ENCODE measurements around the gene ARSB. TPM values are rescaled to one million over a fixed set of nuclear protein-coding genes. Genes with fewer than 3 reads are reported as not detected.

Gene ARSB
- total RNA-seq, 2 experiments from 2014 or later = 4.4 to 5.2 TPM

DNA sequence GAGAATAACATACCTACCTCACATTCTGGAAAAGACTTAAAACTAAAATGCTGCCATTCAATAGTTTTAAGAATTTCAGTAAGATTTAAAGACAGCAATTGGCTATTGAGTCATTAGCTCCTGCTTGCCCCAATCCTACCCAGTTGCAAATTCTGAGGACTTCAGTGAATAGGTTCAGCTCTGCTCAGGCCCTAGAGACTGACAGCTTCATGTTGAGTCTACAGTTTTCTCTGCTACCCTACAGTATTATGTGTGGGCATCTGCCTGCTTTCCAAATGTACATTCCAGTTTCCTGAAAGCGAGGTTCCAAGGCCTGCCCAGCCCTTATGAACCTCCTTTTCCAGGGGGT is 61.5 kb downstream of the ARSB start:
- intact Hi-C loops (cut with DNase I, micrococcal nuclease) = no loop called here
- Mint-ChIP-seq H3K36me3 (ENCODE audit: low read depth) (no peaks in the 10 kb centered on the region), H3K27ac (no peak overlapping the region), H3K27me3 (no peaks in the 10 kb centered on the region), H3K4me3 (no peak overlapping the region), H3K9me3 (no peaks in the 10 kb centered on the region), H3K4me1 (ENCODE audit: low read depth) (no peaks in the 10 kb centered on the region)
- CTCF ChIA-PET = interaction anchor here (1.3 to 1.4 kb wide), 2 partner anchors 10 kb away, joined by 3 read pairs; no protein-coding TSS in a partner anchor
- no peak for DNase-seq
- no peak overlapping the region for H3K27ac ChIP-seq (ENCODE audit: low read depth in 1 of 2, low read length in 2 of 2)
- no peak overlapping the region for H3K4me3 ChIP-seq (ENCODE audit: low read length)
- H3K4me1 ChIP-seq (ENCODE audit: insufficient read depth, low read length) = no peaks in the 10 kb centered on the region
- no peaks in the 10 kb centered on the region for H3K9me3 ChIP-seq (ENCODE audit: control insufficient read depth in 1 of 2, insufficient read depth in 1 of 2, low read length in 2 of 2)
- H3K36me3 ChIP-seq (ENCODE audit: insufficient read depth, low read length) = no peaks in the 10 kb centered on the region
- ATAC-seq (ENCODE audit: poor library complexity) = no peak
- TF ChIP-seq, protein P1, sequence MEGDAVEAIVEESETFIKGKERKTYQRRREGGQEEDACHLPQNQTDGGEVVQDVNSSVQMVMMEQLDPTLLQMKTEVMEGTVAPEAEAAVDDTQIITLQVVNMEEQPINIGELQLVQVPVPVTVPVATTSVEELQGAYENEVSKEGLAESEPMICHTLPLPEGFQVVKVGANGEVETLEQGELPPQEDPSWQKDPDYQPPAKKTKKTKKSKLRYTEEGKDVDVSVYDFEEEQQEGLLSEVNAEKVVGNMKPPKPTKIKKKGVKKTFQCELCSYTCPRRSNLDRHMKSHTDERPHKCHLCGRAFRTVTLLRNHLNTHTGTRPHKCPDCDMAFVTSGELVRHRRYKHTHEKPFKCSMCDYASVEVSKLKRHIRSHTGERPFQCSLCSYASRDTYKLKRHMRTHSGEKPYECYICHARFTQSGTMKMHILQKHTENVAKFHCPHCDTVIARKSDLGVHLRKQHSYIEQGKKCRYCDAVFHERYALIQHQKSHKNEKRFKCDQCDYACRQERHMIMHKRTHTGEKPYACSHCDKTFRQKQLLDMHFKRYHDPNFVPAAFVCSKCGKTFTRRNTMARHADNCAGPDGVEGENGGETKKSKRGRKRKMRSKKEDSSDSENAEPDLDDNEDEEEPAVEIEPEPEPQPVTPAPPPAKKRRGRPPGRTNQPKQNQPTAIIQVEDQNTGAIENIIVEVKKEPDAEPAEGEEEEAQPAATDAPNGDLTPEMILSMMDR (IDR thresholded peaks at IDR 0.05) = no peak
- no peaks in the 10 kb centered on the region for H3K27me3 ChIP-seq (ENCODE audit: control insufficient read depth in 1 of 2, insufficient read depth in 2 of 2, low read length in 2 of 2)
- POLR2A ChIA-PET = no interaction called here

DNA sequence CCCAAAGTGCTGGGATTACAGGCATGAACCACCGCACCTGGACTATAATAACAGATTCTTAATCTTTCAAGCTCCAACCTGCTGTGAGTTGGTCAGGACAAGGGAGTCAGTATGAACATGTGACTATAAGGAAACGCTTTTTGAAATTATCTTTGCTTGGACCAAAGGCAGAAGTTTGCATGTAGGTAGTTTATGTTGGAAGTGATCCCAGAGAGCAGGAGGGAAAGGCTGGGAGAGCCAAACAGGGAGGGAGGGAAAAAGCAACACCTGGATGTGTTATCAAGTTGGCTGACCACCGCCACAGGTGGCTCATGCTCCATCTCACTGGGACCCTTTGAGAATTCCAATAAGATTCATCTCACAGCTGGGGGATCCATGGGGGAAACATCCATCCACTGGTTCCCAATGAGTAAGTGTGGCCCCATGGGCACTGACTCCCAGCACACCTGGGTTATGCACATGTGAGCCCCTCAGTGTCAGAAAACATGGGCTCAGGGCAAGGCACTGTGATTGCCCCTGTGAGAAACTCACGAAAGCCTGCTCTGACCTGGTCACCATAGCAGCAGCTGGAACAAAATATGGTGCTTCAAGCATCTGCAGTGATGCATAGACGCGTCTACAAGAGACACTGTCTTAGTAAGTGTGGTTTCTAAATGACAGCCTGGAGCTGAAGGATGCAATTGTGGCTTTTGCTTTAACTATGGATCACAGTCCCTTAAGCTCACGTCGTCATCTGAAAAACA is 62.1 kb downstream of the ARSB start:
- ATAC-seq (ENCODE audit: poor library complexity) (no peak), DNase-seq (no peak)
- intact Hi-C loops (cut with DNase I, micrococcal nuclease) = no loop called here
- no peak overlapping the region for H3K27ac Mint-ChIP-seq
- CTCF ChIA-PET = interaction anchor here (1.3 to 1.4 kb wide), 2 partner anchors 9 to 10 kb away, joined by 3 read pairs; no protein-coding TSS in a partner anchor
- no peaks in the 10 kb centered on the region for H3K27me3 ChIP-seq (ENCODE audit: control insufficient read depth in 1 of 2, insufficient read depth in 2 of 2, low read length in 2 of 2)
- no peak overlapping the region for H3K4me3 ChIP-seq (ENCODE audit: low read length)
- POLR2A ChIA-PET = no interaction called here
- no peak overlapping the region for H3K4me3 Mint-ChIP-seq
- no peaks in the 10 kb centered on the region for H3K36me3 Mint-ChIP-seq (ENCODE audit: low read depth)
- no peaks in the 10 kb centered on the region for H3K9me3 ChIP-seq (ENCODE audit: control insufficient read depth in 1 of 2, insufficient read depth in 1 of 2, low read length in 2 of 2)
- H3K9me3 Mint-ChIP-seq = no peaks in the 10 kb centered on the region
- no peaks in the 10 kb centered on the region for H3K4me1 Mint-ChIP-seq (ENCODE audit: low read depth)
- TF ChIP-seq, protein P1 (IDR thresholded peaks at IDR 0.05) = no peak
- no peaks in the 10 kb centered on the region for H3K27me3 Mint-ChIP-seq
- H3K4me1 ChIP-seq (ENCODE audit: insufficient read depth, low read length) = no peaks in the 10 kb centered on the region
- H3K27ac ChIP-seq (ENCODE audit: low read depth in 1 of 2, low read length in 2 of 2) = no peak overlapping the region
- no peaks in the 10 kb centered on the region for H3K36me3 ChIP-seq (ENCODE audit: insufficient read depth, low read length)

DNA sequence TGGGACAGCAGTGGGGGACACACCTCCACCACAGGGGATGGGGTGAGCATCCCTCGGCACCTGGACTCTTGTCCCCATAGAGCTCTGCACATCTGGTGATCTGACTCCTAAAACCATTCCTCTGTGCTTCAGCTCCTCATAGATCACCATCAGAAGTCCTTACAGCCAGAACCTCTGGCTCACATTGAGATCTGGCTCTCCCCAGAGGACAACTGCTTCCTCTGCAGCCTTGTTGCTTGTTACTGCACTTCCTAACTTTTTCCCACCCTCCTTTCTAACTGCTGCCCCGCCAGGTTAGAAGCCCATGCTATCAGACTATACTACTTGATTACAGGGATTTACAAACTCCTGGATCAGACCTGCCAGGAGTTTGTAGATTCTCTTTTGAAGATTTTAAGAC is 64.5 kb downstream of the ARSB start:
- ChIA-PET POLR2A (no interaction called here), CTCF (no interaction called here)
- H3K4me3 ChIP-seq (ENCODE audit: low read length) = no peak overlapping the region
- H3K27ac ChIP-seq (ENCODE audit: low read depth in 1 of 2, low read length in 2 of 2) = no peak overlapping the region
- Mint-ChIP-seq H3K4me3 (no peak overlapping the region), H3K36me3 (ENCODE audit: low read depth) (no peaks in the 10 kb centered on the region), H3K27ac (no peak overlapping the region), H3K4me1 (ENCODE audit: low read depth) (no peaks in the 10 kb centered on the region), H3K9me3 (no peaks in the 10 kb centered on the region), H3K27me3 (no peaks in the 10 kb centered on the region)
- no peaks in the 10 kb centered on the region for H3K4me1 ChIP-seq (ENCODE audit: insufficient read depth, low read length)
- H3K9me3 ChIP-seq (ENCODE audit: control insufficient read depth in 1 of 2, insufficient read depth in 1 of 2, low read length in 2 of 2) = no peaks in the 10 kb centered on the region
- TF ChIP-seq, protein P1 (IDR thresholded peaks at IDR 0.05) = no peak
- no peak for ATAC-seq (ENCODE audit: poor library complexity)
- no peaks in the 10 kb centered on the region for H3K36me3 ChIP-seq (ENCODE audit: insufficient read depth, low read length)
- no peaks in the 10 kb centered on the region for H3K27me3 ChIP-seq (ENCODE audit: control insufficient read depth in 1 of 2, insufficient read depth in 2 of 2, low read length in 2 of 2)
- intact Hi-C loops (cut with DNase I, micrococcal nuclease) = no loop called here
- DNase-seq = no peak

All from CD4-positive, alpha-beta T cell (primary cell).